ENCODE measurements around the gene DEF6.

The DEF6 gene

GRCh38 chr6:35343092-35343834 lies 45.6 kb downstream of the DEF6 start:
- ChIA-PET POLR2A (interaction anchor here (0.7 to 1.7 kb wide), 3 partner anchors 11 to 125 kb away, joined by 5 to 7 read pairs (median 6); partner anchors contain the start of gene RPL10A), CTCF (interaction anchor here (0.6 to 10.1 kb wide), 19 partner anchors 9 to 257 kb away, joined by 3 to 430 read pairs (median 12); partner anchors contain the start of genes FANCE and RPL10A)
- TF ChIP-seq CTCF (IDR thresholded peaks at IDR 0.05; ENCODE audit: insufficient read depth, low read length, missing control alignments): no peak
- DNase-seq (ENCODE audit: low read depth, low spot score): no peak
- peak overlapping the region; percentile 84 for H3K4me3 ChIP-seq (ENCODE audit: low read depth, low read length)

GRCh38 chr6:35343835-35344550 lies 46.4 kb downstream of the DEF6 start:
- peak overlapping the region; percentile 84 for H3K4me3 ChIP-seq (ENCODE audit: low read depth, low read length)
- TF ChIP-seq CTCF (IDR thresholded peaks at IDR 0.05; ENCODE audit: insufficient read depth, low read length, missing control alignments): no peak
- no peak for DNase-seq (ENCODE audit: low read depth, low spot score)
- ChIA-PET CTCF (interaction anchor here (0.9 to 10.1 kb wide), 16 partner anchors 8 to 123 kb away, joined by 3 to 430 read pairs (median 16); partner anchors contain the start of genes FANCE and RPL10A), POLR2A (interaction anchor here (0.7 to 1.7 kb wide), 2 partner anchors 10 to 124 kb away, joined by 5 to 6 read pairs; partner anchors contain the start of gene RPL10A)

GRCh38 chr6:35351422-35351821 lies 53.8 kb downstream of the DEF6 start:
- ChIA-PET POLR2A (no interaction called here), CTCF (interaction anchor here (0.6 to 3.6 kb wide), 4 partner anchors 9 to 207 kb away, joined by 3 to 17 read pairs (median 8); partner anchors contain the start of gene PPARD)
- no peak for DNase-seq (ENCODE audit: low read depth, low spot score)
- no peak for TF ChIP-seq CTCF (IDR thresholded peaks at IDR 0.05; ENCODE audit: insufficient read depth, low read length, missing control alignments)
- H3K4me3 ChIP-seq (ENCODE audit: low read depth, low read length): no peak overlapping the region

- H3K4me3 ChIP-seq (ENCODE audit: low read depth, low read length): no peak overlapping the region
- no peak for DNase-seq (ENCODE audit: low read depth, low spot score)
- TF ChIP-seq CTCF (IDR thresholded peaks at IDR 0.05; ENCODE audit: insufficient read depth, low read length, missing control alignments): no peak
- ChIA-PET POLR2A (no interaction called here), CTCF (interaction anchor here (1.4 to 3.6 kb wide), 3 partner anchors 10 to 100 kb away, joined by 3 to 17 read pairs (median 12); partner anchors contain the start of gene PPARD)
Measured at GRCh38 chr6:35352735-35353134, 55.1 kb downstream of the DEF6 start.

GRCh38 chr6:35354361-35355135 lies 56.9 kb downstream of the DEF6 start:
- no peak overlapping the region for H3K4me3 ChIP-seq (ENCODE audit: low read depth, low read length)
- TF ChIP-seq CTCF (IDR thresholded peaks at IDR 0.05; ENCODE audit: insufficient read depth, low read length, missing control alignments): no peak
- ChIA-PET CTCF (interaction anchor here (0.8 to 3.2 kb wide), 3 partner anchors 14 to 95 kb away, joined by 3 to 22 read pairs (median 3); no protein-coding TSS in a partner anchor), POLR2A (interaction anchor here (0.6 to 1.0 kb wide), 2 partner anchors 11 to 116 kb away, joined by 3 to 5 read pairs; no protein-coding TSS in a partner anchor)
- DNase-seq (ENCODE audit: low read depth, low spot score): no peak

Measured in AG04449 (cell line).